GM18873 (cell line): ENCODE data around the gene MACROH2A1.

Experiments used
- ATAC-seq: cut with Tn5 transposase; IDR thresholded peaks from one replicate; pipeline ENCODE4 v1.9.1; 2021; ENCODE audit warnings: mild to moderate bottlenecking, moderate library complexity, moderate number of reproducible peaks; ENCODE audit not compliant: unreplicated experiment, low FRiP score

MACROH2A1 gene

DNA sequence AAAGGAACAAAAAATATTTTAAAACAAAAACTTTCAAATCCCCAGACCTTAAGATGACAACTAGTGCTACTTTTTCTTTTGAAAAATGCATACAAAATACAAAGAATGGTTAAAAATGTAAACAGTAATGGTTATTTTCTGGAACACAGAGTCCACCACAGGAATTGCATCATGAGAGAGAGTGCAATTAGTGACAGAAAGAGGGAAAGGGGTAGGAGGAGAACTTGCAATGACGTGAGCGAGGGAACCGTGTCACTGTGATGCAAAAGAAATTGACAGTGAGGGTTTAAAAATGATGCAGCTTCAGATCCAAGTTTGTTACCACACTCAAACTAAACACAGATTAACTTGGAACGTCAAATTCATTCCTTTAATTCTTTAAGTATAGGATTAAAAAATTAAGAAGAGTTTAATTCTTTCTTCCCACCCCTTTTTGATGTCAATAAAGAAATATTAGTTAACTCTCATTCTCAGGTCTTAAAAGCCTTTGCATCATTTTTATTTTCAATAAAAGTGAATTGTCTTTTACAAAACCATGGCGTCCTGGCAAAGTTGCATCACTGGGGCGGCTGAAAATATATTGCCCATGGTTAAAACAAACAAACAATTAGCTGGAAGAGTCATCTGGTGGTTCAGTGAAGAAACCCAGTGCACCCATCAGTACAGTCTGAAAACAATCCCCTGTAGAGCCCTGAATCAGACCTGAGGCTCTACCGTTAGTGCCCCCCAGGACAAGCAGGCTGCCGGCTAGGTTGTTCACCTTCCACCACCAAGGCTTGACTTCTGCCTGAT lies 39.5 kb downstream of the MACROH2A1 start:
- no peak for ATAC-seq

- no peak for ATAC-seq
Measured at GRCh38 chr5:135357685-135358084, 41.3 kb downstream of the MACROH2A1 start.

GRCh38 chr5:135356522-135357318 lies 42.3 kb downstream of the MACROH2A1 start:
- no peak for ATAC-seq

DNA sequence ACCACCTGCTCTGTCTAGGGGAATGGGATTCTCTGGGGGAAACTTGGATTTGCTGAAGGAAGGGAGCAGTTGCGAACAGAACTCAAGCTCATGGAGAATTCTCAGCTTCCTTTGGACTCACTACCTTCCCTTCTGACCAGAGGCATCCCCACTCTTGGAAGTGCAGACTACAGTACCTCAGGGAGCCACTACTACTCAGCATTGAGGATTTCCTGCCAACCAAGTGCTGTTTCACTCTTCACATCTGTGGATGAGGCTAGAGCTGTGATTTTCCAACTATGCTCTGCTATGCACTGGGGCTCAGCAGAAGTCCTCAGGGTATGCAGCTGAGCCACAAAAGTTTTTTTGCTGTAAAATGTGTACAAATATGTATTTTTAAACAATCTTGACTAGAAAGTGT lies 43.9 kb downstream of the MACROH2A1 start:
- no peak for ATAC-seq

GRCh38 chr5:135353952-135354721 lies 44.9 kb downstream of the MACROH2A1 start:
- ATAC-seq: no peak

DNA sequence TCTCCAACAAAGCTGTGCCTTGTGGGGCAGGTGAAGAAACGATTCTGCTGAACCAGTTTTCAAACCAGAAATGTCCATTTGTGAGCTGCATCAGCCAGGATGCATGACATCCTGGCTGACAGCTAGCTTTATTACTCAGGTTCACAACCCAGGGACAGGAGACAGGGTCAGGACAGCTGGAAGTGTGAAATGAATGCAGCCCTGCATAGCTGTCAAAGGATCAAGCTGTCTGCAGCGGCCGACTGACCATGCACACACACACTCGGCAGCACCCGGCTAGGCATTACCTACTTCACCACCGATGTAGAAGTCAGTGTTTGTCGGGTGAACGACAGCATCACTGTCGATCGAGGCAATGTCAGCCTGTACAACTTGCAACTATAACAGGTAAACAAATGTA lies 48.5 kb downstream of the MACROH2A1 start:
- ATAC-seq: no peak

DNA sequence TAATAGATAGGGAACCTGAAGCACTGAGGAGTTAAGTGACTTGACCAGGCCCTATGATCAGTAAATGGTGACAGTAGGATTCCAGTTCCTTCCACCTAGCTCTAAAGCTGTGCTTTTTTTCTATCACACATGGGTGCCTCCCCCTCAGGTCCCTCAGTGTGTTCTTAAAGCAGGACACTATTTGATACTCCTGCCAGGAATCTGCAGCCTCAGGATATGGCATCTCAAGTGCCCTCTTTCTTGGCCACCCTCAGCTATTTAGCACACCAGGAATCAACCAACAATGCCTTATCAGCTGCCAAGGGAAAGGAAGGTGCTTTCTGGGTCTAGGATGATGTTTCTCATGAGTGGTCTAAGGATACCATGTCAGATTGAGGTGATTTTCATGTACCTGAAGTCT lies 49.1 kb downstream of the MACROH2A1 start:
- no peak for ATAC-seq

DNA sequence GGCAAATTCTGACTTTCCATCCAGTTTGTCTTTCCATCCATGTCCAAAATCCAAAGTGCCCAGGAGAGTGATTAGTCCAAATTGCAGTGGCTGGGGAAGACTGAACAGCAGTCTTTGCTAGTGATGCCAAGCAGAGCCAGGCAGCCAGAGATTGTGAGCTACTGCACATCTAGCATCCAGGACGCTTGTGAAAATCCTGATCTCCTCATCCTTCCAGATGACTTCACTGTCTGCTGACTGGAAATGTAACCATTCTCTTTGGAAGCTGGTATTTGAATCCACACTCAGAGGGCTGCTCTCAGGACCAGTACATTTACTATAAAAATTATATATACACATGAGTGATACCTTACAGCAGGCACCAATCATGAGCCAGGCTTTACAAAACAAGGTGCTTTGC lies 49.6 kb downstream of the MACROH2A1 start:
- ATAC-seq: no peak

DNA sequence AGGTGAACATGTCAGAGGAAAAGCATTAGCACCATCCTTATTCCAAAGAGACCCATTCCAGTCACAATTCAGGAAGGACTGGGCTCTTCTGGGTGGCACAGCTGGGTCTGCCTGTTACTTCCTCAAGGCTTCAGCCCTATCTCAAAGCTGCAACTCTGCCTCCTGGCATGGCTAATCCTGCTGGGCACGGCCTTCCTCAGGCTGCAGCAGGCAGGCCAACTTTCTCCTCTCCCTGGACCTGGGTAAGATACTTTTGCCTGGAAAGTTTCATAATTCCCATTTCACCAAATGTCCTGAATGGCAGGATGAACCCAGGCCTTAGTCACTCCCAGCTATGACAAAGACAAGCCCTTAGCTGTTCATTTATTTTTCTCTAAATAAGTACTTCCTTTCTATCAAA lies 50.1 kb downstream of the MACROH2A1 start:
- ATAC-seq: no peak

GRCh38 chr5:135347392-135347791 lies 51.6 kb downstream of the MACROH2A1 start:
- no peak for ATAC-seq

GRCh38 chr5:135345956-135346731 lies 52.9 kb downstream of the MACROH2A1 start:
- ATAC-seq: no peak

- no peak for ATAC-seq
Measured at GRCh38 chr5:135344349-135344748, 54.7 kb downstream of the MACROH2A1 start.

- ATAC-seq: no peak
Measured at GRCh38 chr5:135343413-135343812, 55.6 kb downstream of the MACROH2A1 start.

DNA sequence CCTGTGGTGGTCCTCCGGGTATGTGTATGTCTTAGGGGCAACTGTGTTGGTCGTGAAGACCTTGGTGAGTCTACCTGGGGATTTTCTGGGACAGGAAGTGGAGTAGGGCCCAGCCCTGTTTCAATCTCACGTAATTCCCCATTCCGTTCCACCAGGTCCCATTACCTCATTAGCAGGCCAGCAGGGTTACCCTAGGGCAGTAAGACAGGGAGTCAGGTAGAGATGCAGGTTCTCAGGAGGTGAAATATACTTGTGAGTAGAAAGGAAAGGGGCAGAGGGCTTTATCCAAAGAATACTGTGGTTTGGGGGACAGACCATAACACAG lies 56.5 kb downstream of the MACROH2A1 start:
- no peak for ATAC-seq

GRCh38 chr5:135341696-135342550 lies 57.1 kb downstream of the MACROH2A1 start:
- no peak for ATAC-seq

DNA sequence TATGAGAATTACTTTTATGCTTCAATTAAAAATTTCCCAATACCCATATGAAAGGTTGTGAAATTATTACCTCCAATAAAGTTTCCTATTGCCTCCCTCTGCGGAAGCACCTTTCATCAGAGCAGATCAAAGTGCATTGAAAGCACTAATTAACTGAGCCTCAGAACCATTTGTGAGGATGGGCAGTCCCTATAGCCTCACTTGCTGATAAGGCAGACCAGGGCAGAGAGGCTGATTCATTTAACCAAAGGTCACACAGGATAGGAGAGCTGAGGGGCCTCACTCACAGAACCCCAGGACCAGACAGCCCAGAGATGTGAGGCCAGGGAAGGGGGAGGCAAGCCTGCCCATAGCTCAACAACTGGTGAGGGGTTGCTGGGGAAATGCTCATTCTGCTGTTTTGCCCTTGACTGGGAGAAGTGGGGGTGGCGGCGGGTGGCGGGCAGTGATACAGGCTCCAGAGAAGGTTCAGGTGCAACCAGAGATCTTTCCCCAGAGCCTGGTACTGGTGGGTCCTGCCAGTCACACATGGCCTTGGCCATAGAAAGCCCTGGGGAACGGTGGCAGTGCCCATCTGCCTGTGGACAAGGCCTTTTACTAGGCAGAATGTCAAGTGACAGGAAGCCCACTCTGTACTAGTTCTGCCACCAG lies 57.9 kb downstream of the MACROH2A1 start:
- no peak for ATAC-seq

GRCh38 chr5:135340568-135340967 lies 58.5 kb downstream of the MACROH2A1 start:
- ATAC-seq: no peak

DNA sequence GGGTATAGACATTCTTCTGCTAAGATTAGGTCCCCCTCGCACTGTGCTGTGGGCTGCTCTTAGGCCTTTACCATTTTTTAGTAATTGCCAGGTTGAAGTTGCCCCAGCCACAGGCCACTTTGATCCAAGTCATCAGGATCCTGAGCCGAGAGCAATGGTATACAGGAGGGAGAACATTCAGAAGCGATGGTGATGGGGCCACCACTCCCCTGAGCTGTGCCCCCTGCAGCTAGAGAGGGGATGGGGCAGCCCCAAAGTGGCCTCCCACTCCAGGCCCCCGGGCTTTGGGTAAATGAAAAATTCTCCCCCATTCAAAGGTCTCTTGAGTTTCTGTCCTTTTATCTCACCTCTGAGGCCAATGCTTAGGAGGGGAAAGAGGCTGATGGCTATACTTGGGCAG lies 59.4 kb downstream of the MACROH2A1 start:
- ATAC-seq: no peak

GRCh38 chr5:135339189-135339588 lies 59.8 kb downstream of the MACROH2A1 start:
- no peak for ATAC-seq
